Esophagus squamous epithelium (tissue), 4 donors: ENCODE data around the gene SAYSD1.

Experiments used
- POLR2A ChIP-seq, 4 donors: fragments of 450-650 bp; IDR thresholded peaks; one replicate each; pipeline ENCODE4 v1.6.1; 2017; ENCODE audit warnings: antibody characterized with exemption in 4 of 4, mild to moderate bottlenecking in 4 of 4, moderate library complexity in 3 of 4
- TF ChIP-seq, protein P1 (sequence below), 6 experiments: fragments of 450-650 bp in 4 of 6; fragments of 200-600 bp in 2 of 6; sonication (generic) in 2 of 6; IDR thresholded peaks; one replicate each; pipeline ENCODE4 v1.5.1; 2016 to 2019; ENCODE audit warnings: antibody characterized with exemption in 6 of 6, mild to moderate bottlenecking in 4 of 6, moderate library complexity in 4 of 6

- TF ChIP-seq POLR2A (IDR thresholded peaks at IDR 0.05), result no peak
- TF ChIP-seq, protein P1, sequence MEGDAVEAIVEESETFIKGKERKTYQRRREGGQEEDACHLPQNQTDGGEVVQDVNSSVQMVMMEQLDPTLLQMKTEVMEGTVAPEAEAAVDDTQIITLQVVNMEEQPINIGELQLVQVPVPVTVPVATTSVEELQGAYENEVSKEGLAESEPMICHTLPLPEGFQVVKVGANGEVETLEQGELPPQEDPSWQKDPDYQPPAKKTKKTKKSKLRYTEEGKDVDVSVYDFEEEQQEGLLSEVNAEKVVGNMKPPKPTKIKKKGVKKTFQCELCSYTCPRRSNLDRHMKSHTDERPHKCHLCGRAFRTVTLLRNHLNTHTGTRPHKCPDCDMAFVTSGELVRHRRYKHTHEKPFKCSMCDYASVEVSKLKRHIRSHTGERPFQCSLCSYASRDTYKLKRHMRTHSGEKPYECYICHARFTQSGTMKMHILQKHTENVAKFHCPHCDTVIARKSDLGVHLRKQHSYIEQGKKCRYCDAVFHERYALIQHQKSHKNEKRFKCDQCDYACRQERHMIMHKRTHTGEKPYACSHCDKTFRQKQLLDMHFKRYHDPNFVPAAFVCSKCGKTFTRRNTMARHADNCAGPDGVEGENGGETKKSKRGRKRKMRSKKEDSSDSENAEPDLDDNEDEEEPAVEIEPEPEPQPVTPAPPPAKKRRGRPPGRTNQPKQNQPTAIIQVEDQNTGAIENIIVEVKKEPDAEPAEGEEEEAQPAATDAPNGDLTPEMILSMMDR (IDR thresholded peaks at IDR 0.05), result no peak
These were observed 35.5 kb downstream of the SAYSD1 start for GRCh38 chr6:39079197-39080125.
